Brain microvascular endothelial cell (primary cell): ENCODE measurements around the gene MFAP5.
"Not testable (repeated sequence)": the region's sequence is repeated elsewhere in the genome, so short reads cannot be mapped to it uniquely, and the experiment has no call there.

ENCODE experiments used
- DNase-seq: peaks from one replicate; pipeline ENCODE4 v3.0.0-alpha.2; 2020
- H3K27ac ChIP-seq: fragments of 250-450 bp; sonication (Bioruptor Pico); 2 replicates; pipeline ENCODE4 v1.5.1; 2020; ENCODE audit warnings: mild to moderate bottlenecking, moderate library complexity
- H3K27me3 ChIP-seq: fragments of 250-450 bp; sonication (Bioruptor Pico); replicated peaks from 2 replicates; pipeline ENCODE4 v1.5.1; 2020; ENCODE audit warnings: mild to moderate bottlenecking
- H3K36me3 ChIP-seq: fragments of 250-450 bp; sonication (Bioruptor Pico); replicated peaks from 2 replicates; pipeline ENCODE4 v1.5.1; 2020; ENCODE audit warnings: mild to moderate bottlenecking
- H3K4me3 ChIP-seq: 2 replicates; pipeline ENCODE4 v1.5.1; 2011; ENCODE audit warnings: low read depth, mild to moderate bottlenecking, control low read depth, low read length, moderate library complexity
- CTCF ChIP-seq: IDR thresholded peaks from 2 replicates; pipeline ENCODE4 v1.5.1; 2011; ENCODE audit warnings: low read depth, mild to moderate bottlenecking, moderate library complexity, low read length, control low read depth, inconsistent platforms; ENCODE audit errors: missing control alignments
- in situ Hi-C: cut with HindIII; loops from 2 replicates; pipeline ENCODE4 v1.10.0; 2017; ENCODE audit warnings: low sequenced_read_pairs, low pct_ligation_motif_present

Gene MFAP5

GRCh38 chr12:8642775-8643174, 19.9 kb downstream of the MFAP5 start:
- no peak for DNase-seq
- in situ Hi-C loops: no loop called here
- Histone ChIP-seq H3K27me3 (no peaks in the 10 kb centered on the region), H3K36me3 (no peaks in the 10 kb centered on the region), H3K27ac (no peak overlapping the region), H3K4me3 (no peak overlapping the region)
- TF ChIP-seq CTCF: no peak

GRCh38 chr12:8639936-8640335, 22.7 kb downstream of the MFAP5 start:
- H3K4me3 ChIP-seq: no peak overlapping the region
- TF ChIP-seq CTCF: no peak
- in situ Hi-C loops: no loop called here

DNA sequence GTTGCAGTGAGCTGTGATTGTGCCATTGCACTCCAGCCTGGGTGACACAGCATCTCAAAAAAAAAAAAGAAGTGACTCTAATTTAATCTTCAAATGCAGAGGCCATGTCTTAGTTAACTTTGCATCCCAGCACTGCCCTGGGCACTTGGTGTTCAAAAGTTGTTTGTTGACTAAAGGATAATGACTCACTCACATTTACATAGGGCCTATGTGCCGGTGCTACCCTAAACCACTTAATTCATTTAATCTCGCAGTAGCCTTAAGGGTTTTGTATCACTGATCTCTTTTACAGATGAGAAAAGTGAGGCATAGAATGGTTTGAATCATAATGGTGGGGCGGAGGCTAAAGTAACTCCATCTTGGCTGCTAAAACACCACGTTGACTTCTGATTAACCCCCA, 23.7 kb downstream of the MFAP5 start:
- no peak for DNase-seq
- Histone ChIP-seq H3K4me3 (no peak overlapping the region), H3K36me3 (no peaks in the 10 kb centered on the region), H3K27ac (no peak overlapping the region), H3K27me3 (no peaks in the 10 kb centered on the region)
- in situ Hi-C loops: no loop called here
- no peak for TF ChIP-seq CTCF

More at GRCh38 chr12:8639936-8640335, 22.7 kb downstream of the MFAP5 start:
- no peaks in the 10 kb centered on the region for H3K36me3 ChIP-seq
- no peak for DNase-seq
- H3K27ac ChIP-seq: no peak overlapping the region
- no peaks in the 10 kb centered on the region for H3K27me3 ChIP-seq

DNA sequence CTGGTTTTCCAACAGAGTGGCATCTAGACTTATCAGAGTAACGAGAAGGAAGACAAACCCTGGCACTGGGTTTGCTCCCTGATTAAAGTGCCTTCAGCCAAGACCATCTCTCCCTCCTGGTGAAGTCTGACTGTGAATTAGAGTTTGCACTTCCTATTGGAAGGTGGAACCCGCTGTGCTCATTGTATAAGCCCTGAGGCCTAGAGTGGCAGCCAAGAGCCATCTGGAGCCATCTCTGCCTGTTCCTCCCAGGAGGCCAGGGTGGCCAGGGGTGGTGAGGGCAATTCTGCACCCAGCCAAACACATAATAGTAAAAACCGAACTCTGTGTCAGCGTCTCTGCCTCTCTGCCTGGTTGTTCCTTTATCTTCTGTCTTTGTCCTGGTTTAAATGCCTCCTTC, 25.0 kb downstream of the MFAP5 start:
- in situ Hi-C loops: no loop called here
- TF ChIP-seq CTCF: no peak
- H3K36me3 ChIP-seq: no peaks in the 10 kb centered on the region
- no peak for DNase-seq
- no peak overlapping the region for H3K27ac ChIP-seq
- no peaks in the 10 kb centered on the region for H3K27me3 ChIP-seq
- no peak overlapping the region for H3K4me3 ChIP-seq

DNA sequence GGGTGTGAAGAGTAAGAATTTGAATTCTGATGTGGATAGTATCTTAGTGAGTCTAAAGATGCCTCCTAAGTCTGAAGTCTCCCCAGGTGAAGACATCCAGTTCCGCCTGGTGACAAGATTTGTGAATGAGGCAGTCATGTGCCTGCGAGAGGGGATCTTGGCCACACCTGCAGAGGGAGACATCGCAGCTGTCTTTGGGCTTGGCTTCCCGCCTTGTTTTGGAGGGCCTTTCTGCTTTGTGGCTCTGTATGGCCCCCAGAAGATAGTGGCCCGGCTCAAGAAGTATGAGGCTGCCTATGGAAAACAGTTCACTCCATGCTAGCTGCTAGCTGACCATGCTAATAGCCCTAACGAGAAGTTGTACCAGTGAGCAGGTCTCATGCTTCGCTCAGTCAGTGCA, 25.4 kb downstream of the MFAP5 start:
- in situ Hi-C loops: no loop called here
- no peaks in the 10 kb centered on the region for H3K27me3 ChIP-seq
- DNase-seq: no peak
- H3K4me3 ChIP-seq: no peak overlapping the region
- H3K36me3 ChIP-seq: no peaks in the 10 kb centered on the region
- TF ChIP-seq CTCF: no peak
- no peak overlapping the region for H3K27ac ChIP-seq

DNA sequence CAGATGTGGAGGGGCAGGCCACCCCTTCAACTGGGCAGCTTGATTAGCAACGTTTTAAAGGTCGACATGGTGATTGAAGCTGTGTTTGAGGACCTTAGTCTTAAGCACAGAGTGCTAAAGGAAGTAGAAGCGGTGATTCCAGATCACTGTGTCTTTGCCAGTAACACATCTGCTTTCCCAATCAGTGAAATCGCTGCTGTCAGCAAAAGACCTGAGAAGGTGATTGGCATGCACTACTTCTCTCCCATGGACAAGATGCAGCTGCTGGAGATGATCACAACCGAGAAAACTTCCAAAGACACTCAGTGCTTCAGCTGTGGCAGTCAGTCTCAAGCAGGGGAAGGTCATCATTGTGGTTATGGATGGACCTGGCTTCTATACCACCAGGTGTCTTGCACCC, 26.0 kb downstream of the MFAP5 start:
- H3K4me3 ChIP-seq: no peak overlapping the region
- in situ Hi-C loops: no loop called here
- H3K27me3 ChIP-seq: no peaks in the 10 kb centered on the region
- DNase-seq: no peak
- no peaks in the 10 kb centered on the region for H3K36me3 ChIP-seq
- no peak for TF ChIP-seq CTCF
- no peak overlapping the region for H3K27ac ChIP-seq

DNA sequence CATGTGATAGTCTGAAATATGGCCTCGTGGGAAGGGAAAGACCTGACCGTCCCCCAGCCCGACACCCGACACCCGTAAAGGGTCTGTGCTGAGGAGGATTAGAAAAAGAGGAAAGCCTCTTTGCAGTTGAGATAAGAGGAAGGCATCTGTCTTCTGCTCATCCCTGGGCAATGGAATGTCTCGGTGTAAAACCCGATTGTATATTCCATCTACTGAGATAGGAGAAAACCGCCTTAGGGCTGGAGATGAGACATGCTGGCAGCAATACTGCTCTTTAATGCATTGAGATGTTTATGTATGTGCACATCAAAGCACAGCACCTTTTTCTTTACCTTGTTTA, 26.6 kb downstream of the MFAP5 start:
- H3K36me3 ChIP-seq, in situ Hi-C loops, H3K27me3 ChIP-seq, H3K27ac ChIP-seq, DNase-seq, H3K4me3 ChIP-seq: not testable (repeated sequence)

DNA sequence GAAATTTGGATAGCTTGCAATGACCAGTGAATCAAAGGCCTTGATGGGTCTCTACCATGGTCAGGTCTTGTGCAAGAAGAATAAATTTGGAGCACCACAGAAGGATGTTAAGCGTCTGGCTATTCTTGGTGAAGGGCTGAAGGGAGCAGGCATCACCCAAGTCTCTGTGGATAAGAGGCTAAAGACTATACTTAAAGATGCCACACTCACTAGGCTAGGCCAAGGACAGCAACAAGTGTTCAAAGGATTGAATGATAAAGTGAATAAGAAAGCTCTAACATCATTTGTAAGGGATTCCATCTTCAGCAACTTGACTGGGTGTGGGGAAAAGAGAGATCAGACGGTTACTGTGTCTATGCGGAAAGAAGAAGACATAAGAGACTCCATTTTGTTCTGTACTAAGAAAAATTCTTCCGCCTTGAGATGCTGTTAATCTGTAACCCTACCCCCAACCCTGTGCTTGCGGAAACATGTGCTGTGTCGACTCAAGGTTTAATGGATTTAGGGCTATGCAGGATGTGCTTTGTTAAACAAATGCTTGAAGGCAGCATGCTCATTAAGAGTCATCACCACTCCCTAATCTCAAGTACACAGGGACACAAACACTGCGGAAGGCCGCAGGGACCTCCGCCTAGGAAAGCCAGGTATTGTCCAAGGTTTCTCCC, 27.2 kb downstream of the MFAP5 start:
- DNase-seq, in situ Hi-C loops, H3K36me3 ChIP-seq, H3K27ac ChIP-seq, H3K27me3 ChIP-seq, H3K4me3 ChIP-seq: not testable (repeated sequence)
